Right atrium auricular region (tissue), 2 donors: ENCODE data around the gene DUS1L. TPM values are rescaled to one million over a fixed set of nuclear protein-coding genes. Genes with fewer than 3 reads are reported as not detected.

Source experiments
- DNase-seq: peaks from one replicate; pipeline ENCODE4 v3.0.0-alpha.2; 2019; ENCODE audit warnings: low spot score
- H3K27ac ChIP-seq, 2 donors: fragments of 200-600 bp; sonication (generic); 1 replicate in 1 of 2; 2 replicates in 1 of 2; pipeline ENCODE4 v1.5.1; 2016 to 2019
- H3K27me3 ChIP-seq, 2 donors: fragments of 200-600 bp; sonication (generic); one replicate each; pipeline versions ENCODE4 v1.5.1 to v1.6.0; 2017 to 2019
- H3K36me3 ChIP-seq: fragments of 200-600 bp; sonication (generic); one replicate; pipeline ENCODE4 v1.5.1; 2016
- H3K4me1 ChIP-seq, 2 donors: fragments of 200-600 bp; sonication (generic); one replicate each; pipeline versions ENCODE4 v1.5.1 to v1.6.0; 2017 to 2019
- H3K4me3 ChIP-seq, 2 donors: fragments of 200-600 bp; sonication (generic); 1 replicate in 1 of 2; 2 replicates in 1 of 2; pipeline ENCODE4 v1.5.1; 2017 to 2019; ENCODE audit warnings: mild to moderate bottlenecking in 1 of 2, moderate library complexity in 1 of 2
- H3K9me3 ChIP-seq, 2 donors: fragments of 200-600 bp; sonication (generic); one replicate each; pipeline ENCODE4 v1.5.1; 2019
- total RNA-seq, 2 donors: library from RNA; depleted of rRNA; stranded (reverse); fragments of >200 nt; gene quantifications; one replicate each; pipeline ENCODE4 v1.1.0, GENCODE V29; 2016
- TF ChIP-seq, protein P1 (sequence below), 2 donors: fragments of 200-600 bp; sonication (generic); IDR thresholded peaks; one replicate each; pipeline ENCODE4 v1.5.1; 2019; ENCODE audit warnings: antibody characterized with exemption in 2 of 2

The DUS1L gene
- total RNA-seq, 2 donors from 2014 or later = 33.3 to 45.7 TPM

DNA sequence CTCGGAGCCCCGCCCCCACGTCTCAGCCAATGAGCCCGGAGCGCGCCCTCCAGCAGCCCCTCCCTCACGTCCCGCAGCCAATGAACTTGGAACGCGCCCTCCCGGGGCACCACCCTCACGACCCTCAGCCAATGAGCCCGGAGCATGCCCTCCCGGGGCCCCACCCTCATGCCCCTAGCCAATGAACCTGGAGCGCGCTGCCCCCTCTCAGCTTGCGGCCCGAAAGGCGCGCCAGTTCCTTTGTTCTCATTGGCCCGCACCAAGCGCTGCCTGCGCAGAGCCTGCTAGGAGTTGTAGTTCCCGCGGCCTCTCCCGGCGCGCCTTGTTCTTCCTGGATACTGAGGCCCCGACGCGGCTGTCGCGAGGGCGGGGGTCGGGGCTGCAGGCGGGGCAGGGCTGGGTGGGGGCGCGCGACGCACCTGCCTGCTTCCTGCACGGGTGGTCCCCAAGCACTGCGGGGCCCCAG is 42.6 kb downstream of the DUS1L start, which contains the start of gene LRRC45:
LRRC45 (plus strand) TSS at position 325 of the 466 bp plus-strand sequence. CDS start 339 bp downstream, outside the sequence.
- Histone ChIP-seq H3K36me3 (peaks cover 11% of the 10 kb centered on the region), H3K4me1 (peaks cover 0 to 28% of the 10 kb centered on the region in 2 donors), H3K9me3 (no peaks in the 10 kb centered on the region), H3K4me3 (peak within 1 kb of the TSS; percentile 84 to 93), H3K27ac (peak within 1 kb of the TSS; percentile 50 to 63), H3K27me3 (no peaks in the 10 kb centered on the region)
- TF ChIP-seq, protein P1, sequence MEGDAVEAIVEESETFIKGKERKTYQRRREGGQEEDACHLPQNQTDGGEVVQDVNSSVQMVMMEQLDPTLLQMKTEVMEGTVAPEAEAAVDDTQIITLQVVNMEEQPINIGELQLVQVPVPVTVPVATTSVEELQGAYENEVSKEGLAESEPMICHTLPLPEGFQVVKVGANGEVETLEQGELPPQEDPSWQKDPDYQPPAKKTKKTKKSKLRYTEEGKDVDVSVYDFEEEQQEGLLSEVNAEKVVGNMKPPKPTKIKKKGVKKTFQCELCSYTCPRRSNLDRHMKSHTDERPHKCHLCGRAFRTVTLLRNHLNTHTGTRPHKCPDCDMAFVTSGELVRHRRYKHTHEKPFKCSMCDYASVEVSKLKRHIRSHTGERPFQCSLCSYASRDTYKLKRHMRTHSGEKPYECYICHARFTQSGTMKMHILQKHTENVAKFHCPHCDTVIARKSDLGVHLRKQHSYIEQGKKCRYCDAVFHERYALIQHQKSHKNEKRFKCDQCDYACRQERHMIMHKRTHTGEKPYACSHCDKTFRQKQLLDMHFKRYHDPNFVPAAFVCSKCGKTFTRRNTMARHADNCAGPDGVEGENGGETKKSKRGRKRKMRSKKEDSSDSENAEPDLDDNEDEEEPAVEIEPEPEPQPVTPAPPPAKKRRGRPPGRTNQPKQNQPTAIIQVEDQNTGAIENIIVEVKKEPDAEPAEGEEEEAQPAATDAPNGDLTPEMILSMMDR (IDR thresholded peaks at IDR 0.05) = peak in 1 of 2 donors; percentile 7
- DNase-seq = peak; percentile 100

DNA sequence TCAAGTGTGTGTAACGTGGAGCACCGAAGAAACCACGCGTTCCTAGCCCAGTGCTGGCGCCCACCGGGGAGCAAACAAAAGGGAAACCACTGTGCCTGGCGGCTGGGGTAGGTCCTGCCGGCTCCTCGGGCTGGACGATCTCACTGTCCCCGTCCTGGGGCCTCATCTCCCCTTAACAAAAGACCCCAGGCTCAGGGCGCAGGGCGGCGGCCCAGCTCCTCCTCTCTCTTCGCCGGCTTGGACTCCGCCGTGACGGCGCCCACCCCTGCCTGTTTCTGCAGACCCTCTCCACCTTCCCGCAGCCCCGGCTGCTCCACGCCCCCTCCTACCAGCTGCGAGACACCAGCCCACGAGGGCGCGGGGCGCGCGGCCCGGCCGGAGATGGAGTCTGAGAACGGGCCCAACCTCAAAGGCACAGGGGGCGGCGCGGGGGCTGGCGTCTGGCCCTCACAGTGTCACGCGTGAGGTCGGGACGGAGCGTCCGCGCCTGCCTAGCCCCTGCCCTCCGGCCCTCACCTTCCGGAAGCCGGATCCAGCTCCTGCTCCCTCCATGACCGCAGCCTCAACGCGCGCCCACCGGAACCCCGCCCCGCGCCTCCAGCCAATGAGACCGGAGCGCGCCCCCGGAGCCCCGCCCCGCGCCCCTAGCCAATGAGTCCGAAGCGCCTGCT is 43.2 kb downstream of the DUS1L start, which contains the start of gene CENPX:
CENPX (minus strand) TSS at position 569 of the 671 bp plus-strand sequence; CDS start at position 552, 17 bp downstream.
- Histone ChIP-seq H3K36me3 (peaks cover 11% of the 10 kb centered on the region), H3K9me3 (no peaks in the 10 kb centered on the region), H3K27me3 (no peaks in the 10 kb centered on the region), H3K4me1 (peaks cover 0 to 28% of the 10 kb centered on the region in 2 donors), H3K4me3 (peak within 1 kb of the TSS; percentile 84 to 93), H3K27ac (peak within 1 kb of the TSS; percentile 50 to 63)
- TF ChIP-seq, protein P1 (IDR thresholded peaks at IDR 0.05) = no peak
- DNase-seq = no peak

DNA sequence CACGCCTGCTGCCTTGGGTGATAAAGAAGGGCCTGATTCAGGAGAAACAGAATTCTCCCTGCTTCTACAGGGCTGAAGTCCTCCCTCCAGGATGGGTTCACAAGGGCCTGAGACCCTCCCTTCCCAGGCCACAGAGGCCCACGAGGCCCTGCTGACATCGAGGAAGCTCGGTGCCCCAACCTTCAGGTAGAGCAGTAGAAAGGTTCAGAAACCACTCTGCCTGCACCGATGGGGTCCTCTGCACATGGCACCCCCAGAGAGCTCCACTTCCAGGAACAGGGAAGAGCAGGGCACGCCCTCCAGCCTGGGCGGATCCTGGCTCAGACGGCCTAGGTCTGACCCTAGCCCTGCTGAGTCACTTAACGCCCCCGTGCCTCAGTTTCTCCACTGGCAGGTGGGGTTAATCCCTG is 43.7 kb downstream of the DUS1L start:
- H3K27me3 ChIP-seq = no peaks in the 10 kb centered on the region
- no peaks in the 10 kb centered on the region for H3K9me3 ChIP-seq
- H3K36me3 ChIP-seq = peaks cover 11% of the 10 kb centered on the region
- no peak for DNase-seq
- H3K4me1 ChIP-seq = peaks cover 0 to 28% of the 10 kb centered on the region in 2 donors
- peak overlapping the region; percentile 84 to 93 for H3K4me3 ChIP-seq
- H3K27ac ChIP-seq = peak overlapping the region in 1 of 2 donors; percentile 50
- TF ChIP-seq, protein P1 (IDR thresholded peaks at IDR 0.05) = no peak

DNA sequence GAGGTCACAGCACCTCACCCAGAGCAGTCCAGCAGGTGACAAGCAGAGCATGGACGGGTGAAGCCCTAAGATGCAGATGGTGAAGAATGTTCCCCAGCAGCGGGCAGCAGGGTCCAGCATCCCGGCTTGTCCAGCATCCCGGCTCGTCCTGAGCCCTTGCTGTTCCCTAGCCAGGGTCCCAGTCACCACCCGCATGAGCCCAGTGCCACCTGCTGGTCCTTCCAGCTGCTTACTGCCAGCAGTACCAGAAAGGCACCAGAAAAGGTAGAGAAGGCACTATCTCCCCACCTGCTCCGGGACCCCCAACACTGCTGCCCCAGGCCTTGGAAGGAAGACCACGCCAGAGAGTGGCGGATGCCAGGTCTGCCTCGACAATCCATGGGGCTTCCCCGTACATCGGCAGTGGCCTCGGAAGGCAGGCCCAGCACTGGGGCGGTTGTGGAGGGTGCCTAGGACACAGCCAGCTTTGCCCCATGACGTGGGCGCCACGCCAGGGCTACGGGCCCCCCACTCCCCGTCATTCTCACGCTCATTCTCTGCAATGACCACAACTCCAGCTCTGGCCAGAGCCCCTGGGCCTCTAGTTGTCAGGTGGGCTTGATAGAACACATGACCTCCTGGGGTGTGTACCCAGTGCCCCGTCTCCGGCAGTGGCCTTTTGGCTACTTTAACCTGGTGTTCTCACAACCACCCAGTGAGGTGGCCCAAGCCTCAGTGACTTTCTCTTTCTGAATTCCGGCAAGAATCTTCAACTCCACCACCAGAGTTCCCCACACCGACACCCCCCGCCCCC is 44.3 kb downstream of the DUS1L start:
- no peaks in the 10 kb centered on the region for H3K9me3 ChIP-seq
- peaks cover 0 to 28% of the 10 kb centered on the region in 2 donors for H3K4me1 ChIP-seq
- H3K36me3 ChIP-seq = peaks cover 11% of the 10 kb centered on the region
- peak; percentile 77 for DNase-seq
- H3K4me3 ChIP-seq = peak overlapping the region in 1 of 2 donors; percentile 93
- TF ChIP-seq, protein P1 (IDR thresholded peaks at IDR 0.05) = peak; percentile 29 to 74
- no peak overlapping the region for H3K27ac ChIP-seq
- H3K27me3 ChIP-seq = no peaks in the 10 kb centered on the region

DNA sequence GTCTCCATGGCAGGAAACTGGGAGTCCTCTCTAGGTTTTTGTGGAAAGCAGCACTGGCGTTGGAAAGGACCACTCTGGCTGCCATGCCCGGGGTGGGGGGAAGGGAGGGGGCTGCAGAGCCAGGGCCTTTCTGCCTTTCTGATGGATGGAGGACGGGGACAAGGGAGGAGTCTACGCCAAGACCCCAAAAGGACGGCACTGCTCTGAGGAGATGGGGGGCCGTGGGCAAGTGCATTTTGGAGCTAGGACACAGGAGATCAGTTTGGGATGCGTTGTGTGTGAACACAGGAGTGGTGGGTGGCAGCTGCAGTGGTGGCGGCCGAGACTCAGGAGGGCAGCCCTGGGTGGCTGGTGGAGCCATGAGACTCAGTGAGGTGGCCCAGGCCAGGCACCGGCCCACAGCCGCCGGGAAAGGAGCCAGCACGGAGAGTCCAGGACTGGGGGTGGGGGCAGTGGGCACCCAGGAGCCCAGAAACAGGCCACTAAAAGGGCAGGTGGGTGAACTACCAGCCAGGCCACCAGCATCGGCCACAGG is 45.0 kb downstream of the DUS1L start:
- Histone ChIP-seq H3K4me3 (no peak overlapping the region), H3K27me3 (no peaks in the 10 kb centered on the region), H3K36me3 (peaks cover 11% of the 10 kb centered on the region), H3K27ac (no peak overlapping the region), H3K9me3 (no peaks in the 10 kb centered on the region), H3K4me1 (peaks cover 0 to 28% of the 10 kb centered on the region in 2 donors)
- DNase-seq = no peak
- TF ChIP-seq, protein P1 (IDR thresholded peaks at IDR 0.05) = no peak
